NCI-H1092 (cell line): ENCODE results near the gene EEPD1.

Experiments
- DNase-seq: peaks from one replicate; lab custom pipeline; 2025; lab: John Stamatoyannopoulos, UW

Gene EEPD1

GRCh38 chr7:36192053-36192824 is 39.2 kb downstream of the EEPD1 start:
- no peak for DNase-seq

GRCh38 chr7:36192877-36193276 is 39.8 kb downstream of the EEPD1 start:
- no peak for DNase-seq

- no peak for DNase-seq
Observed at GRCh38 chr7:36198854-36199266, 45.8 kb downstream of the EEPD1 start.

DNA sequence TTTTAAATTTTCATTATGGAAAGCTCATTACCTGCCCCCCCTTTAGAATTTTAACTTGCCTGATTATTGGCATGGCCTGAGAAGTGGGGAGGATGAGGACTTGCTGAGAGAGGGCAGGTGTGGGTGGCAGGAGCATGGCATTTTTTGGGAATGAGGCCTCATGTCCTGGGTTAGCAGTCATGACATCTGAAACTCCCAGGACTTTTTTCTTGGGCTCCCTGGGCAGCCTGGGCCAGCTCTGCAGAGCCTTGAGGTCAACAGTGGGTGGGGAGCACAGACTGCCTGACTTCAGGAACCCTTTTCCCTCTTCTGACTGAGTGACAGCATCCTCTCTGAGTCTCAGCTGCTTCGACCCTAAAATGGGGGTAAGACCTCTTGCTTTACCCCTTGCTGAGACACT is 46.3 kb downstream of the EEPD1 start:
- DNase-seq: no peak

DNA sequence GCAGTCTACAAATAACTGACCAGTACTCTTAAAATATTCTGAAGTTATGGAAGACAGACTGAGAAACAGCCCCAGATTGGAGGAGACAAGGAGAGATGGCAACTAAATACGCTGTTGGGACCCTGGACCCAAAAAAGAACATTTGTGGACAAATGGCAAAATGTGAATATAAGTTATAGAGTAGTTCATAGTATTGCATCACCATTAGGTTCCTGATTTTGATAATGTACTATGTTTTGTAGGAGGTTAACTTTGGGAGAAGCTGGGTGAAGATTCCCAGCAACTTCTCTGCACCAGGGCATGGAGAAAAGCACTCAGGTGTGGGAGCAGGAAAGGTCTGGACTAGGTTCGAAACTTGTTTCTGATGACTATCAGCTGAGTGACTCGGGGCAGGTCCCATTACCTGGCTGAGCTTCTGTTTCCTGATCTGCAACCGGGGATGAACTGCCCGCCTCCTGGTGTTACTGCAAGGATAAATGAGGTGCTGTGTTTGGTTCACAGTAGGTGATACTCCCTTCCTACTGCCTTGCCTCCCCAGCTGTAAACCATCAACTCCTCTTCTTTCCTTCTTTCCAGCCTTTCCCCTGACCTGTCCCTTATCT is 48.2 kb downstream of the EEPD1 start:
- no peak for DNase-seq

DNA sequence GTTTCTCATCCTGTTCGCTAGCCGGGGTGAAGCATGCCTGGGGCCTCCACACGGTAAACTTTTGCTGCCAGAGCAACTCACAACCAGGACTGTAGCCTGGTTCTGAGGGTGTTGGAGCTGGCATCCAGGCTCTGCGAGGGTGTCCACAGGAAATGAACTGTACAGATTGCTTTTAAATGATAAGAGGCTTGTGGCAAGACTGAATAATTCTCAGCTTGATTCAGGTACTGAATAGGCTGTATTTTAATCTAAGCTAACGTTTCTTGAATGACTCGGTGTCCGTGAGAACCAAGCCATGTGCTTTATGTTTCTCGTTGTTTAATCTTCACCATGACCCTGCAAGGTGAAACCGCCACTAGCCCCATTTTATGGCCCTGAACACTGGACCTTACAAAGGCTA is 49.3 kb downstream of the EEPD1 start:
- no peak for DNase-seq

DNA sequence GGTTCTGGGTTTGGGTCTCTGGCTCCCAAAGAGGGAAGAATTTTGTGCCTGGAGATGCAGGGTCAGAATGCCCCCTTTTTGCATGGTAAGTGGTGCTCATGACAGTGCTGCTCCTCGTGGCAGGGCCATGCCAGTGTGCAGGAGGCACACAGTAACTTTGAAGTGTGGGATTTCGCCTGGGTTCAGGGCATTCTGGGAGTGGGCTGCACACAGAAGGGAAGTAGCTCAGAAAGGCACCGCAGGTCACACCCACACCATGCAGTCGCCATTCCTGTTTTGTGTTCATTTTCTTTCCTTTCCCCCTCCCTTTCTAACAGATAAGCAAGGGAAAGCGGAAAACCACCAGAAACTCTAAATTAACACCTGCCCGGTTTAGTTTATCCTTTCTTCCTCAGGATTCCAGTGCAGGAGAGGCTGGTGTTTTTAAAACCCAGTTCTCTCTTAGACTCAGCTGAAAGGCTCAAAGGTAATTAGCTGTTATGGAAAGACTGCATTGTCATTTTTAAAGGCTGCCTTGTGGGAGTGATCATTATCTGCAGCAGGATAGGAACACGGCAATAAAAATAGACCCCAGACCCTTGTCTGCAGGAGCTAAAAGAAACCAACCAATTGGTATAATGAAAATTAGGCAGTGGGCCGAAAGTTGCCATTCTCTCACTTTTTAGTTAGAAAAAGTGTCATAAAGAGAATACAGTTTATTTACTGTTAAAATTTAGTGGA is 50.2 kb downstream of the EEPD1 start:
- no peak for DNase-seq

- DNase-seq: no peak
Observed at GRCh38 chr7:36204044-36204663, 51.1 kb downstream of the EEPD1 start.

- no peak for DNase-seq
Observed at GRCh38 chr7:36204929-36205635, 52.0 kb downstream of the EEPD1 start.

DNA sequence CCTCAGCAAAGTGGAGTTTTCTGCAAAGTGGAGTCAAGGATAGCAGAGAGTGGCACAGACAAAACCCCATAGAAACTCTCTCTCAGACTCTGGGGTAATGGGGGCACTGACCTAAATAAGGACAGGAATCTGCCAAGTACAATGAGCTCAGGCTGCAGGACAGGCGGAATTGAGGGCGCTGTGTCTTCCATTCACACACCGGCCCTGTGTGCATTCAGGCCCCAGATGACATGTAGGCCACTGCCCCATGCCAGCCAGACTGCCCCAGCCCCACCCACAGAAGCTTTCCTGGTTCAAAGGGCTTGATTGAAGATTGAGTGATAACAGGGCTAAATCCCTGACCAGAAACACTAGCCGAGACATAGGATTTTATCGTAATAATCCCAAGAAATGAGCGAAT is 52.7 kb downstream of the EEPD1 start:
- DNase-seq: no peak

DNA sequence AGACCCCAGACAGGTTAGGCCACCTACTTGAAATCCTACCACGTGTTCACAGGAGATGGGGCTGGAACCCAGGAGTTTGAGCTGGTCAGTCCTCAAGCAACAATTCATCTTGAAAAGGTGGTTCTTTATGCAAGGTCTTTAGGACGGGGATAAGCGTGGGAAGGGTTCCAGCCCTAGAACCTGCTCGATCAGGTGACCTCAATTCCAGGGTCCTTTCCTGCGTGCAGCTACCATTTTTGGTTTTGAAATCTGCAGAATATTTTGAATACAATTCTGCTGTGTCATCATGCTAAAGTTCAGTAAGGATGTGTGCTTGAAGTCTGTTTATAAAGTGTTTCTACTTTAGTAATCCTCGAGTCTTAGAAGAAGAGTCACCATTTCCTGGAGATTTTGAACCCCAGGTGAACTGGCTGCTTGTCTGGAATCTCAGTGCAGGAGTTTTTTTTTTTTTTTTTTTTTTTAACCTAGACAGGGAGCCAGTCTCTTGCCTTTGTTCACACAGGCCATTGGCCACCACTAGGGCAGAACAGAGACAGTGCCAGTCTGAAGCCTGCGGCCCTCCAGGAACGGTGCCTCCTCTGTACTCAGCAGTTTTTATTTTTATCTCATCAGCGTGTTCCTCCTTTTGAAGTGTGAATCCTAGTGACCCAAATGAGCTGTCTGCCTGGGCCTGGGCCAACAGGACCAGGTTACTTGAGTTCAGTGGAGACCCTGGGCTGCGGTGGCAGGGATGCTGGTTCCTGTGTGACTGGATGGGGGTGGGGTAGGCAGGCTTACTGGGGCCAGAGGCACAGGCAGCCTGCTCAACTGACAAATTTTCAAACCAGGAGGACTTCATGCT is 54.6 kb downstream of the EEPD1 start:
- DNase-seq: no peak

GRCh38 chr7:36208426-36208825 is 55.4 kb downstream of the EEPD1 start:
- no peak for DNase-seq

DNA sequence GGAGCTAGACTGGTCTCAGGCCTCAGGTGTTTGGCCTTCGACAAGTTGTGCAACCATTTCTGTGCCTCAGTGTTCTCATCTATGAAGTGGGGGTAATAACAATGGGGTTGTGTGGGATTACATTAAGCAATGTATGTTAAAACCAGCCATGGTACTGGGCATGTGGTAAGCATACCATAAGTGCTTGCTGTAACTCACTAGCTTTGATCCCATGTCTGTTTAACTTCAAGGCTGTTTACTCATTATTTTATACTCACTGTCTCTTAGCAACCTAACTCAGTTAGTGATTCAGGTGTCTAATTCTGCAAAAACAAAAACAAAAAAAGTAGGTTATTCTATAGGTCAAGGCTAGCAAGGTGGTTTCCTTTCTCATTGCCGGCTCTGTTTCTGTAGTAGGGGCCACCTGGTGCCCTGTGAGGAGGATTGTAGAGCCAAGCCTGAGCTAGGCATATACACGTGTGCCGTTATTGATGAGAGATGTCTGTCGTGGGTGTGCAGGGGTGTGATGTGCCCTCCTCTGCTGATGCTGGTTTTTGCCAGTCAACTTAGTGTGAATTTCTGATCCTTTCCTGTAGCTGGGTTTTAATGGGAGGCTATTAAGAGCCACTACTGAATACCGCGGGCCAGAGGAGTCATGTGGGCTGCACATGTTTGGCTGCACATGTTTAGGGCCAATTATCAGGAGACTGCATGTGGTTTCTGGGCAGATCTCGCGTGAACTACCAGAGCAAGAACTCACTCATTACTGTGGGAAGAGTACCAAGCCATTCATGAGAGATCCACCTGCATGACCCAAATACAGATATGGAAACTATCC is 56.2 kb downstream of the EEPD1 start:
- no peak for DNase-seq

DNA sequence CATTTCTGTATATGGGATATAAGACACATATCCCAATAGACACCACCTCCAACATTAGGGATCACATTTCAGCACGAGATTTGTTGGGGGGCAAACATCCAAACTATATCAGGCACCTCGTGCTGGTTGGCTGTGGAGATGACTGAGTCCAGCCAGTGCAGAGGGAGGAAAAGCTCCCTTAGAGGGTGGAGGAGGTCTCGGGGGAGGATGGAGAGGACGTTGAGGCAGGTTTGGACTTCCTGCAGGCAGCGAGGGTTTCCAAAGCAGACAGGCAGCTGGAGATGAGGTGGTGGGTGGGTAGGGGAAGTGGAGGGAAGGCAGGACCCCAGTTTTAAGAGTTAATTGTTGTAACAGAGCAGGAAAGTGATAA is 56.7 kb downstream of the EEPD1 start:
- no peak for DNase-seq

GRCh38 chr7:36210291-36210922 is 57.4 kb downstream of the EEPD1 start:
- DNase-seq: no peak

GRCh38 chr7:36214608-36215456 is 61.8 kb downstream of the EEPD1 start:
- DNase-seq: no peak

- DNase-seq: no peak
Observed at GRCh38 chr7:36215457-36215765, 62.4 kb downstream of the EEPD1 start.

- no peak for DNase-seq
Observed at GRCh38 chr7:36216063-36216684, 63.1 kb downstream of the EEPD1 start.
